ENCODE data around the gene SKP1.
A peak's percentile ranks its signal among the peaks of the same experiment; 100 is the strongest.

The SKP1 gene

DNA sequence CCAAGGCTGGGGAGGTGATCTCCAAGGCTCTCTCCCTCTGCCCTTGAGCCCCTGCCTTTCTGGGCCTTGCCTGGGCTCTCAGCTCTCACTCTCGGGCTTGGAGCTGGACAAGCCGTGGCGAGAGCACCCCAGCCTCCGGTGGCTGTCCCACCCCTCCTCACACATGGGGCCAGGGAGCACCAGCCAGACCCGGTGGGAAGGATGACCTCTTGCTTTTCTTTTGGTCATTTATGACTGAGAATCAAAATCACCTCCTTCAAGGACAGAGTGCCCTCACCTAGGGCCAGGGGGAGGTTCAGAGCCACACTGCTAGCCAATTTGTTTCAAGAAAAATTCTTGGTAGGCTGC lies 48.1 kb downstream of the SKP1 start:
- no peak for DNase-seq

DNA sequence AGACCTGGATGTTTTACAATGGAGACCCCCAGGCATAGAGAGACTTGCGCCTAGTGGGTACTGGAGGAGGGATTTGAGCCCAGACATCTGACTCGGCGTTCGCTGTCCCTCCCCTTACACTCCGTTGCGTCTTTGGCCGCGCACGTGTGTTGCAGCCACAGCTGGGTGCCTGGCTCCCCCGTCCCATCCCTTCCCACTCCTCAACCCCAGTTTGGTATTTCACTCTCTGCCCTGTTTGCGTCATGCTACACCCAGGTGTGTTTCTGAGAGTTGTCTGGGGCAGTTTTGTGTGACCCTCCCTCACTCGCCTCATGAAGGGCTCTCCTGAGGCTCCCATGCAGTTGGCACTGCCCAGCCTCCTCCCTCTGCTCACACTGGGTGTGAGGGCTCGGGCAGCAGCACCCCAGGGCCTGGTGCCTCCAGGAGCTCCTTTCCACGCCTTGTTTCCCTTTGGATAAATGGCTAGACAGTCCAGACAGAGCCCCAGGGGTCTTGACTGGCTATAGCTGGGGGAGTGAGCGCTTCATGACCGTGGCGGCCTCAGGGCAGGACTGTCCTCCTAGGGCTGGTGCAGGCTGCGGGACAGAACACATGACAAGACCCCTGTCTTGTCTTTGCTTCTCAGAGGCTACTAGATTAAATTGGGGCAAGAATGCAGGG lies 48.6 kb downstream of the SKP1 start:
- DNase-seq: no peak

DNA sequence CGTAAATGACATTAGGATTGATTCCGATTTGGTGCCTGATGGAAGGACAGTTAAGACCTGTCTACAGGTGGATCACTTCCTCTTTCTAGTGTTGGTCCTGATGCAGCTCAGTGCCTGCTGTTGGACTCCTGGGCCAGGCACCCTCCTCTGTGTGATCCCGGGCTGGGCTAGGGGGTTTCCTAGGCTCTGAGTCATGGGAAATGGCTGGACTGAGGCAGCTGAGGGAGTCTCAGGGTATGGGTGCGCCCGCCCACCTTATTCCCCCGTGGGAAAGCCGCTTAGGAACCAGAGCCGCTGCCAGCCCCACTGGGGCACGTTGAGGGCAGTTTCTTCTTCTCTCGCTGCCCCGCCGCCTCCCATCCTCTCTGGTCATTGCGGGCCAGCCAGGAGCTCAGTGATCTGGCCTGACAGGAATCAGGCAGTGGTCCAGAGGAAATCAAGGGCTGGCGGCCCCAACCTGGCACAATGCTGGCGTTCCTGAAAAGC lies 49.3 kb downstream of the SKP1 start:
- no peak for DNase-seq

- DNase-seq: no peak
These were observed 51.4 kb downstream of the SKP1 start for GRCh38 chr5:134125039-134126015.

GRCh38 chr5:134124289-134125038 lies 52.3 kb downstream of the SKP1 start:
- no peak for DNase-seq

- no peak for DNase-seq
These were observed 53.4 kb downstream of the SKP1 start for GRCh38 chr5:134123360-134123759.

GRCh38 chr5:134122530-134122929 lies 54.2 kb downstream of the SKP1 start:
- DNase-seq: no peak

DNA sequence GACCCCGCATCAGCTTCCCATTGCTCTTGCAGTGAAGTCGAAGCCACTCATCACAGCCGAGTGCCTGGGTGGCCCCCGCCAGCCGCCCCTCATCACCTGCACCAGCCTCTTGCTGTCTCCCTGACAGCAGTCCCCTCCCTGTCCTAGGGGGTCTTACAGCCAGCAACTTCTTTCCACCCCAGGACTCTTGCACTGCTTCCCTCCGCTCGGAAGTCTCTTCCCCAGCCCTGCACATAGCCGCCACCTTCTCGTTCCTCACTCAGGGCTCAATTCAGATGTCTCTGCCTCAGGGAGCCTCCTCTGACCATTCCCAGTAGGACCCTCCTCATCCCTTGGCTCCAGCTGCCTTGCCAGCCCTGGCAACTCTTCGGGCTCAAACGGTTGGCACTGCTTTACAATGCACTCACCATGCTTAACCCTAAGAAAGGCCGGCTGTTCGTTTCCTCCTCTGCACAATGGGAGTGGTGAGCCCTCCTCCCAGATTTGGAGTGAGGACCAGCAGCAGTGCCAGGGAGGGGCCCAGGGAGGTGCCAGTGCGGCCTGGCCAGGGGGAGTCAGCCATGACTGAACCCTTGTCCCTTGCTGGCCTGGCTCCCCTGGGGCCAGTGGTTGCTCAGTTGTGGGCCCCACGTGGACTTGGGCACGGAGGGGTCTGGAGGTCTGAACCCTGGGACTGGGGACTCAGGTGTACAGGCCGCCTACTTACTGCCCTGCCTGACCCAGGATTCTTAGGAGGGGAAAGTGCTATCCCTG lies 56.2 kb downstream of the SKP1 start:
- no peak for DNase-seq

GRCh38 chr5:134119720-134120119 lies 57.0 kb downstream of the SKP1 start:
- DNase-seq: no peak

DNA sequence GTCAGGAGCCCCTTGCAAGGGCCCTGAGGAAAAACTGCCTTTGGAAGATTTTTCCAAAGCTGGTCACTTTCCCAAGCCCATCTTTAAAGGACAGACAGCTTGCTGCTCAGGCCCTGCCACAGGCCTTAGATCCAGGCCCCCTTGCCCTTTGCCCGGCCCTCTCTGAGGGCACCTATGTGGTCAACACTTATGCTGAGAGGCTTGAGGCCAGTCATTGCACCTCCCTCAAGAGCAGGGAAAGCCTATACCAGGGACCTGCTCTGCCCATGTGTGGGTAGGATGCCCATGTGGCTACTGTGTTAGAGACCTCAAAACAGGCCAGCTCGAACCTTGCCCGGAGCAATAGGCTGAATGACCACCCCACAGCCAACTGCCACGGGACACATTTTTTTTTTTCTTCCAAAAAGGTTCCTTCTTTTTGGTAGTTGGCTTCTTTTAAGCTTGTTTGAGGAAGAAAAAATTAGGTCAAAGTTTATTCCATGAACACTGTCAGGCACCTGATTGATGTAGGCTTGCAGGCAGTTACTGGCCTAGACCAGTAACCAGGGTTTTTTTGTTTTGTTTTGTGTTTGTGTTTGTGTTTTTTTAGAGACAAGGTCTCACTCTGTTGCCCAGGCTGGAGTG lies 58.4 kb downstream of the SKP1 start:
- no peak for DNase-seq

DNA sequence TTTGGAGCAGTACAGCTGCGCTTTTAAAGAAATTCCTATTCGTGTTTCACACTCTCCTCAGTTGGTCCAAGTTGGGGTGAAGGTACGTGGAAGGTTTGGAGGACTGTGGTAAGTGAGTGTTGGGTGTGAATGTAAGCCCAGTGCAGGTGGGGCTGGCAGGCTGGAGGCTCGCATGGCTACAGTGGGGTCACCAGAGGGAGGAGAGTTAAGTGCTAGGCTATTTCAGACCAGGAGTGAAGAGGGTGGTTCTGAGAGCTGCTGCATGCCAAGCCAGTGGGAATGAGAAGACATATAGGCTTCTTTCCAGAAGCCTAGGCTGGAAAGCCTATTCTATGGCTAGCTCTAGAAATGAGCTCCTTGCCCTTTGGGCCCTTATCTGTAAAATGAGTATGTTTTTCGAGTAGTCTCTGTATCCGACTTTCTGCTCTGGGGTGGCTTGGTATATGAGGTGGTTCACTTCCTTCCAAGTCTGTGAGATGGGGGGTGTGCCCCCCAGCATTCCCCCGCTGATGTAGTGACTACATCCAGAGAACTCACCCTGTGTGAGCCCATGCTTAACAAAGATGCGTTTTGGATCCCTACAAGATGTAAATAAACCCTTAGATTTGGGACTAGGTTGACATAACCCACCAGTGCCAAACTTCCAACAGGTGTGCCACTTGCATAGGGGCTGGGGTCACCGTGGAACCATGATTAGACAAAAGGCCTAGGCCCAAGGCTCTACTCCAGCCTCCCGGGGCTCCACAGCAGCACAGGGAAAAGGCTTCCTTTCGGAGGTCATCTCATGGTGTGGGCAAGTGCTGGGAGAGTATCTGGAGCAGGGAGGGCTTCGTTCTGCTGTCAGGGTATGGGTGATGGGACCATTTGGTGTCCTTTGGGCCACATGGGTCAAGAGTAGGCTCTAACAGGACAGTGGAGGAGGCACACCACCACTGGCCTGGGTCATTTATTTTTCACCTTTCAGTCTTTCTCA lies 59.7 kb downstream of the SKP1 start:
- DNase-seq: no peak

DNA sequence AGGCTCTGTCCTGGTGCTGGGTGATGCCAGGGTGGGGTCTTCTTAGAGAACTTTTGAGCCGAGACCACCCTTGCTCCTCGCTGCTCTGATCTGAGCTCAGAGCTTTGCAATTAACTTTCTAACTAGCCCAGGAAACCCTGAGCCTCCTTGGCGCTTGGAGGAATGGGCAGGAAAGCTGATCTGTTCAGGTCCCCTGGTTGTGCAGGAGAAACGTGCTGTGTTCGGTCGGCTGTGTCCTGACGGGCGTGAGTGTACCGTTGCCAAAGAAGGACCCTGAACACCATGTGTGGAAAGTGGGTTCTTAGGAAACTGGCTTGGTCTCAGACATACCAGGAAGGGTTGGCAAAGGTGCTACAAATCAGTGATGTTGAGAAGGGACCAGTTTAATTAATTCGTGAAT lies 60.5 kb downstream of the SKP1 start:
- DNase-seq: no peak

DNA sequence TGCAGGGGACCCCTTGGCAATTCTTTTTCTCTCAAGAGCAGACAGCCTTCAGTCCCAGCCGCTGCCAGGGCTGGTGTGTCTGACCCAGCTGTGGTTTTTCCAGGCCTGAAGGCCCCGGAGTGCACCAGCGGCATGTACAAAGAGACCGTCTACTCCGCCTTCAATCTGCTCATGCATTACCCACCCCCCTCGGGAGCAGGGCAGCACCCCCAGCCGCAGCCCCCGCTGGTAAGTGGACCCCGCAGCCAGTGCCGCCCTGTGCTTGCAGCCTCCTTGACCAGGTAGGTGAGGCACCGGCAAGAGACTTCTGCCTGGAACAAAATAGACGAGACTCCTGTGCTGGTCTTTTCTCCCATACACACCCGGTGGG lies 61.0 kb downstream of the SKP1 start:
- DNase-seq: no peak

GRCh38 chr5:134114886-134115805 lies 61.6 kb downstream of the SKP1 start:
- no peak for DNase-seq

DNA sequence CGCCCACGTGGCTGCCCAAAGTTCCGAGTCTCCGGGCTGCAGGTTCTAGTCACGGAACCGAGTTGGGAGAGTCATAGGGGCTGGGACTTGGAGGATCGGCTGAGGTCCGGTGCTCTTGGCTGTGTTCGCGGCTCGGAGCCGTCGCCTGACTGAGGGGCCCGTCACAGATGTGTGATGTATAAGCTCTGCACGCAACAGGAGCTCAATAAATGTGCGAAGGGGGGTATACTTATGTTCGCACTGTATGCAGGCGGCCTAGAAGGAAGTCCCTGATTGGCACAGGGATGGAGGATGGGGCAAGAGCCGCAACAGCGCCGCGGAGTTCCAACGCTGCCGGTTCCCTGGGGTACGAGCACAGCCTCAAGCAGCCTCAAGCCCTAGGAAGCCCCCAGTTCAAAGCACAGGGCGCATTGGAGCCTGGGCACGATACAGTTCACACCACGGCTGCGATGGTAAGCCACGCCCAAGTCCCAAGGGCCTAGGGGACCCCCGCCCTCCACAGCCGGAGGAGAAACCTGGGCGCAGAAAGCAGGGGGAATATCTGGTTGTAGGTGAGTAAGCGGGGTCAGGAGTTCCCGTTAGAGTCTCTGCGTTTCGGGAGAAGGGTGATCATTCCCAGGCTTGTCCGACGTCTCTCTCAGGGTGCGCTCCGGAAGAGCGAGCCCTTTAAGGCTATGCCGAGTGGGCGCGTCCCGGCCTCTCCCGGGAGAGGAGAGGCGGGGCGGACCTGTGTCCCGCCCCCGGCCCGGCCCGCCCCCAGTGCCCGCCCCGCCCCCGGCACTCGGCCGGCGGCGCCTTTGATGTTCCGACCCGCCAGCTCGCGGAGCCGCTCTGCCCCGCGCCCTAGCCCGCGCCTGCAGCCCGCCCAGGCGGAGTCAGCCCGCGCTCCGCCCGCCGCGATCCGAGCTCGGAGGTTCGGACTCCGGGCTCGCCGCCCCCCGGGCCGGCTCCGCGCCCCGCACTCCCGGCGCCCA lies 62.6 kb downstream of the SKP1 start, which contains the start of gene TCF7:
Gene TCF7, plus strand, starts transcription at position 780 of the 974 bp plus-strand sequence. CDS start 226 bp downstream, outside the sequence.
- peak; percentile 10 for DNase-seq

GRCh38 chr5:134113363-134113889 lies 63.3 kb downstream of the SKP1 start:
- no peak for DNase-seq

DNA sequence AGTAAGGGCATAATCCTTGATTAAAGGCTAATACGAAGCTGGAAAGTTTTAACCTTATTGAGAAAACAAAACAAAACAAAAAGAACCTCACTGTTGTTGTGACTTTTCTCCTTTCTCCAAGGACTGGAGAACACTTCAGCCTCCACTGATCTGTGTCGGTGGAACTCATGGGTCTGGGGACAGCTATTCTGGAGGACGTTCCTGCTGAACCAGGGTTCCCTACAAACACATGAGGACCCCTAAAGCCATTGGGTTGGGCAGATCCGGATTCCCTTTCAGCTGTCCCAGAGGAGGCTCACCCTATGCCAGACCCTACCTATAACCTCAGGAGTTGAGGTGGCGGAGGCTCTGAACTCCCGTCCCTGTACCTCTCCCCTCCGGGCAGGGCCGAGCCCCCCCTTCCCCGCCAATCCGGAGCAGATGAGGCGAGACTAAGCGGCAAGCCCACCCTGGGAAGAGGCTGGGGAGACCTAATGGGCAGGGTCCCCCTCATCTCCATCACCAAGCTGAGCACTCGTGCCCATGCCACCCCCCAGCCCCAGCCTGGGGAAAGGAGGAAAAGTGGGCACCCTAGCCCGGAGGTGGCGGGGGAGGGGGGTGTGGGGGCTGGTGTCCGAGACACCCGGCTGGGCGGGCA lies 63.9 kb downstream of the SKP1 start:
- no peak for DNase-seq

Data from SIG-M5 (cell line).